ENCODE results near the gene ORMDL3.

- TF ChIP-seq CREB5 (CRISPR knock-in tag; IDR thresholded peaks at IDR 0.05; ENCODE audit: low read depth) (no peak), POU6F1 (CRISPR knock-in tag; IDR thresholded peaks at IDR 0.05; ENCODE audit: borderline replicate concordance, low read depth) (no peak), ZFP3 (CRISPR knock-in tag; IDR thresholded peaks at IDR 0.05) (no peak), ZNF8 (CRISPR knock-in tag; IDR thresholded peaks at IDR 0.05) (no peak), ARNTL (CRISPR knock-in tag; IDR thresholded peaks at IDR 0.05; ENCODE audit: borderline replicate concordance, low read depth) (no peak), PPARA (CRISPR knock-in tag; IDR thresholded peaks at IDR 0.05; ENCODE audit: borderline replicate concordance) (no peak), RARB (CRISPR knock-in tag; IDR thresholded peaks at IDR 0.05) (no peak), ISL1 (CRISPR knock-in tag; IDR thresholded peaks at IDR 0.05) (no peak)
Observed at GRCh38 chr17:39933912-39934311, 6.5 kb upstream of the ORMDL3 start.

Measured in SK-N-SH treated with all-trans-retinoic acid at 6 μM for 48 hours (cell line).